GM12891 (cell line): ENCODE results near the gene NHSL1.

Source experiments
- DNase-seq: peaks from one replicate; pipeline ENCODE4 v3.0.0; 2011; ENCODE audit warnings: low spot score; ENCODE audit not compliant: insufficient read length
- FAIRE-seq: peaks from 2 replicates; lab custom pipeline; 2011; peaks lifted over from hg19 to GRCh38; lab: Jason Lieb, UNC
- PAX5 ChIP-seq: IDR thresholded peaks from 2 replicates; pipeline ENCODE4 v1.6.1; 2011; ENCODE audit warnings: low read length, moderate library complexity, mild to moderate bottlenecking; ENCODE audit not compliant: insufficient read depth, severe bottlenecking
- POLR2A ChIP-seq: IDR thresholded peaks from 2 replicates; pipeline ENCODE4 v1.6.1; 2011; ENCODE audit warnings: low read depth, low read length, control low read depth
- POLR2AphosphoS5 ChIP-seq: IDR thresholded peaks from 2 replicates; pipeline ENCODE4 v1.6.1; 2011; ENCODE audit warnings: low read depth, low read length, control low read depth
- POU2F2 ChIP-seq: IDR thresholded peaks from 2 replicates; pipeline ENCODE4 v1.6.1; 2011; ENCODE audit warnings: low read depth, mild to moderate bottlenecking, control low read depth, low read length, moderate library complexity
- SPI1 ChIP-seq: IDR thresholded peaks from 2 replicates; pipeline ENCODE4 v1.6.1; 2011; ENCODE audit warnings: low read depth, low read length, control low read depth
- TAF1 ChIP-seq: IDR thresholded peaks from 2 replicates; pipeline ENCODE4 v1.6.1; 2011; ENCODE audit warnings: low read depth, low read length, control low read depth

Gene NHSL1

GRCh38 chr6:138510093-138510492 is 10.8 kb upstream of the NHSL1 start:
- TF ChIP-seq PAX5 (no peak), TAF1 (no peak), POLR2A (no peak), POLR2AphosphoS5 (no peak), POU2F2 (no peak), SPI1 (no peak)
- DNase-seq (no peak), FAIRE-seq (no peak)

DNA sequence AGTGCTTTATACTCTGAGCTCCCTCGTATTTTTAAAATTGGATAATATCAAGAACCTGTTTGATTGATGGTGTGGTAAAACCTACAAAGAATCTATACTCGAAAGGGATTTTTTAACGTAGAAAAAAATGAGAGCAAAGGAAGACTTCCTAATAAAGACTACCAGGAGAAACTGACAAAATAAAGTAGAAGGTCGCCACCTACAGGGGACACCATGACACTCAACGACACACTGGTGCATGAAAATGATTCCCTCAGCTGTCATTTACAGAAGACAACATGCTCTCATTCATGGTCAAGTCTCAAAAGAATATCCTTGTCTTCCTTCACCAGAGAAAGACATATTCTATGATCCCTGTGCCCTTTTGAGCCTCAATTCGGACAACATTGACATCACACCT is 10.1 kb upstream of the NHSL1 start:
- DNase-seq, result no peak
- peak; percentile 62 for FAIRE-seq
- no peak for TF ChIP-seq PAX5
- TF ChIP-seq POU2F2, result no peak
- no peak for TF ChIP-seq TAF1
- TF ChIP-seq SPI1, result no peak
- TF ChIP-seq POLR2AphosphoS5, result no peak
- no peak for TF ChIP-seq POLR2A

DNA sequence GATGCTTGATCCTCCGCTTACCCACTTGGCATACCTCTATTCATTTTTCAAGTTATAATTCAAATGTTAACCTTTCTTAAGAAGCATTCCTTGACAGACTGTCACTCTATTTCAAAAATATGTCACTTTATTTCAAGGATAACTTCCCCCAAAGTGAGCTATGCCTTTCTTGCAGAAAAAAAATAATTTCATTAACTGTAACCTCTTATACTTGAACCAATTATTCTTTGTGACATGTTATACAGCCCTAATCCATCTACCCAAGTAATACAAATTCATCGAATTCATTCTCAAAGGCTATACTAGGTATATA is 9.3 kb upstream of the NHSL1 start:
- TF ChIP-seq POLR2A, result no peak
- TF ChIP-seq SPI1, result no peak
- TF ChIP-seq PAX5, result no peak
- no peak for TF ChIP-seq POLR2AphosphoS5
- no peak for TF ChIP-seq TAF1
- TF ChIP-seq POU2F2, result no peak
- FAIRE-seq (no peak), DNase-seq (no peak)

GRCh38 chr6:138507977-138508675 is 8.8 kb upstream of the NHSL1 start:
- no peak for TF ChIP-seq POLR2A
- TF ChIP-seq TAF1, result no peak
- no peak for TF ChIP-seq POU2F2
- no peak for TF ChIP-seq PAX5
- no peak for TF ChIP-seq SPI1
- no peak for TF ChIP-seq POLR2AphosphoS5
- DNase-seq (no peak), FAIRE-seq (no peak)

DNA sequence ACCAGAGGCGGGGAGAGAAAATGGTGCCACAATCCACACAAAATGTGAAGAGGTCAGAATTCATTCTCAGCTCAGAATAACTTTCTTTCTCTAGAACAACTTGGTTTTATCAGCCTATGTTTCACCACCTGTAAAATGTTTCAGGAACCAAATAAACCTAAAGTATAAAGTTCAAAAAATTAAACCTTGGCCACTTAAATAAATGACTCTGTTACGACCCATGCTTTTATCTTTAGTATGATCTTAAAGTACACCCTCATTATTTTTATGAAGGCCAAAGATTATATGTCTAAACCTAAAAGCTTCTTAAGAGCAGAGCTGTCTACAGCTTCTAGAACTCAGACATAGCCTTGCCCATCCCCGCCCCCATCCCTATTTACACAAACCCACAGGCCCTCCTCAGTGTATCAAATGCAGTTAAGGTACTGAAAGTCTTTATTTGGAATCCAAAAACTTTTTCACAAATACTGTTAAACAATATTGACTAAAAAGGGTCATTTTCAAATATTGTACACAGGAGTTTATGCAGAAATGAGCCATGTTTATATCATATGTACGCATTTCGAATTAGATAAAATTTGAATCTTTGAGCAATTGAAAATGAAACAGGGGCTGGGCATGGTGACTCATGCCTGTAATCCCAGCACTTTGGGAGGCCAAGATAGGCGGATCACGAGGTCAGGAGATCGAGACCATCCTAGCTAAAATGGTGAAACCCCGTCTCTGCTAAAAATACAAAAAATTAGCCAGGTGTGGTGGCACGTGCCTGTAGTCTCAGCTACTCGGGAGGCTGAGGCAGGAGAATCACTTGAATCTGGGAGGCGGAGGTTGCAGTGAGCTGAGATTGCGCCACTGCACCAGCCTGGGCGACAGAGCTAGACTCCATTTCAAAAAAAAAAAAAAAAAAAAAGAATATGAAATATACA is 5.7 kb upstream of the NHSL1 start:
- FAIRE-seq, result no peak
- TF ChIP-seq SPI1, result no peak
- no peak for TF ChIP-seq POLR2A
- no peak for TF ChIP-seq POLR2AphosphoS5
- no peak for TF ChIP-seq POU2F2
- no peak for TF ChIP-seq TAF1
- no peak for TF ChIP-seq PAX5

DNA sequence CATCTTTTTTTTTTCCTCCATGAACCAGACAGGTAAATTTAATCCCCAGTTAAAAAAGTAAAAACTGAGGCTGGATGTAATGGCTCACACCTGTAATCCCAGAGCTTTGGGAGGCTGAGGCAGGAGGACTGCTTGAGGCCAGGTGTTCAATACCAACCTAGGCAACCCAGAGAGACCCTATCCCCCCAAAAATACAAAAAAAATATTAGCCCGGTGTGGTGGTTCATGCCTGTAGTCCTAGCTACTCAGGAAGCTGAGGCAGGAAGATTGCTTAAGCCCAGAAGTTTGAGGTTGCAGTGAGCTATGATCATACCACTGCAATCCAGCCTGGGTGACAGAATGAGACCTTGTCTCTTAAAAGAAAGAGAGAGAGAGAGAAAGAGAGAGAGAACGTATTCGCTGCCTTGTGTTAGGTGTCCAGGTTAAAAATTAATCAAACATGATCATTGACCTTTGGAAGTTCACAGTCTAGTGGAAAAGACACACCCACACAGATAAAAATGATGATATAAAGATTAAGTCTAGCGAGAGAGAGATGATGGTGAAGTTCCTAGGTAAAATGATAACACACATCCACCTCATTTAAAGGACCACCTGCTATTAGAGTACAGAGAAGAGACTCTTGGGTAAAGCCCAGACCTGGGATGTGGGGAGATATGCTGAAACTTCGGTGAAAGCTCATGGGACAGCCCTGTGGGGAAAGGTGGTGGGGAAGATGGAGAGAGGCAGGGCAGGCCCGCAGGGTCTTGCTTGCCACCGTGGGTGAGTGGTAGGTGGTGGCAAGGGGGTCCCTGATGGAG is 4.8 kb upstream of the NHSL1 start:
- no peak for FAIRE-seq
- no peak for DNase-seq
- TF ChIP-seq POU2F2, result no peak
- no peak for TF ChIP-seq POLR2AphosphoS5
- no peak for TF ChIP-seq POLR2A
- TF ChIP-seq TAF1, result no peak
- TF ChIP-seq PAX5, result no peak
- TF ChIP-seq SPI1, result no peak

More for the DNA sequence above, 5.7 kb upstream of the NHSL1 start:
- DNase-seq, result no peak

DNA sequence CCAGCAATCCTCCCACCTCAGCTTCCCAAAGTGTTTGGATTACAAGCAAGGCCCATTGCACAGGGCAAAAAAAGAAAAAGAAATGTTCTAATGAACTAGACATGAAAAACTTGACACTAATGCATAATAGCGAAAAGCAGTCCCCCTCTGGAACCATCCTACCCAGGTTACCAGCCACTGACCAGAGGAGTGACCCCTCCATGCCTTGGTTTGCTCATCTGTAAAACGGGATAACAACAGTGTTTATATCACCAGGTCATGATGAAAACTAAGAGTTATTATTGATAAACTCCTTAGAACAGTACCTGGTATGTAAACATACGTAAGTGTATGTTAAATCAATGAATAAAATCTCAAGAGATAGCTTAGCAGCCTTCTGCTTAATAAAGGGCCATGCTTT is 3.3 kb upstream of the NHSL1 start:
- DNase-seq, result no peak
- TF ChIP-seq POLR2A (no peak), PAX5 (no peak), POU2F2 (no peak), TAF1 (no peak), SPI1 (no peak), POLR2AphosphoS5 (no peak)
- no peak for FAIRE-seq

DNA sequence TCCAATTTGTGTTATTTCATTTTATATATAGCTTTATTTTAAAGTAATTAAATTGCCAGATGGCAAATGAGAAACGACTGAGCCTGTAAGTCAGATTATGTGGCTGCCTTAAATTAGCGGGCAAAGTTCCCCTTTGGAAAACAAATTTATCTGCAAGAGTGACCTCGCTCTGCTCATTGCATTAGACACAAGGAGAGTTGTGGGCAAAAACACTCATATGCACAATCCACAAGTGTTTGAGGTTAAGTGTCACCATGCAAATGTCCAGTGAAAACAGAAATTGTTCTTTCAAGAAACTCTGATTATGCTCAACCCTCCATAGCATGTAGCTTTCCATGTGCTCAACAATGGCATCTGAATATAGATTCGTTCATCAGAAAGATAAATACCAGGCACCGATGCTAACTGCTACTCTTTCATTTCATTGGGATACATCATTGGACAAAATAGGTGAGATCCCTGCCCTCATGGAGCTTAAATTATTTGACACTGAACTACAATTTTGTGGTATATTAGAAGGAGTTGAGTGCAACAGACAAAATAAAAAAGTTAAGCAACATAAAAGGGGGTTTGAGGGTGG is 1.7 kb upstream of the NHSL1 start:
- FAIRE-seq, result no peak
- TF ChIP-seq TAF1 (no peak), POU2F2 (no peak), POLR2A (no peak), POLR2AphosphoS5 (no peak), PAX5 (no peak), SPI1 (no peak)
- no peak for DNase-seq

DNA sequence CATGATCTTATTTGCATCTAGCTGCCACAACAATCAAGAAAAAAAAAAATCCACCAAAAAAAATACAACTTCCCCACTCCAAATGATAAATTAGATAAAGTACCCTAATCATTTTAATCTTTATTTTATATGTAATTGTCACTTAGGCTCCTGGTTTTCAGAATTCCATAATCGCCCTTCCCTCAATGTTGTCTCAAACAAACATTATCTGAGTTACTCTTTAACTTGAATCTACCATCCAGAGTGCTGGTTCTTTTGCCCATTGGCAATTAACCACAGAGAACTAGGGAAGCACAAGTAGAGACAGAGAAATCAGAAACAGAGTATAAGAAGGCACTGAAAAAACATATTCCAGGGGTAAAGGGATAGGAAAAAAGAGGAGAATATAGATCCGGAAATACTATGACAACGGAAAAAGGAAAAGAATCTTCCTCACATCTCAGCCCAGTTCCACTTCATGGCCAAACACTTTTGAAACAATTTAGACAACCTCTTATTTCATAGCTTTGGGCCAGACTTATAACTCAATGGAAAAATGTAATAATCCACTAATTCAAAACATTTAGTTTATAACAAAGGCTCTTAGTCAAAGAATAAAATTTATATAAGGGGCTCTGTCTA is 861 bp upstream of the NHSL1 start:
- TF ChIP-seq POLR2A (no peak), TAF1 (no peak), PAX5 (no peak), POU2F2 (no peak), SPI1 (no peak), POLR2AphosphoS5 (no peak)
- DNase-seq (no peak), FAIRE-seq (no peak)
